Measurements from ENCODE around the gene RORB. TPM values are rescaled to one million over a fixed set of nuclear protein-coding genes. Genes with fewer than 3 reads are reported as not detected.

The RORB gene
- total and polyA plus RNA-seq, 4 donors = 0.40 to 3.9 (median 1.1) TPM

GRCh38 chr9:74487395-74487794, 9.7 kb upstream of the RORB start:
- H3K27me3 ChIP-seq (ENCODE audit: control insufficient read depth in 3 of 3, insufficient read depth in 3 of 3, low read length in 2 of 3) = peaks cover 0 to 5% (median 0%) of the 10 kb centered on the region in 3 donors
- no peaks in the 10 kb centered on the region for H3K36me3 ChIP-seq (ENCODE audit: control insufficient read depth in 4 of 4, insufficient read depth in 4 of 4, low read length in 4 of 4)
- no peak overlapping the region for H3K9ac ChIP-seq (ENCODE audit: insufficient read depth in 1 of 2, low read length in 2 of 2)
- TF ChIP-seq CTCF (IDR thresholded peaks at IDR 0.05; ENCODE audit: control extremely low read depth, extremely low read depth) = no peak
- ATAC-seq (ENCODE audit: insufficient read depth, low FRiP score) (no peak), DNase-seq (no peak)
- no peak overlapping the region for H3K27ac ChIP-seq (ENCODE audit: low read depth in 1 of 2, low read length in 1 of 2)
- H3K9me3 ChIP-seq (ENCODE audit: control insufficient read depth in 4 of 4, insufficient read depth in 3 of 4, low read length in 3 of 4) = no peaks in the 10 kb centered on the region
- H3K4me3 ChIP-seq = no peak overlapping the region
- H3K4me1 ChIP-seq (ENCODE audit: control insufficient read depth in 5 of 5, insufficient read depth in 5 of 5, low read length in 5 of 5) = no peaks in the 10 kb centered on the region
- whole genome bisulfite sequencing, 2 donors = 89 to 99% methylated on average over 1 of the region's 1 CpG

GRCh38 chr9:74493512-74493911, 3.6 kb upstream of the RORB start:
- TF ChIP-seq CTCF (IDR thresholded peaks at IDR 0.05; ENCODE audit: control extremely low read depth, extremely low read depth) = no peak
- WGBS, 2 donors = 20 to 27% methylated on average over 2 of the region's 2 CpGs

GRCh38 chr9:74494490-74494889, 2.6 kb upstream of the RORB start:
- WGBS, 2 donors = 75 to 94% methylated on average over 1 of the region's 1 CpG
- Histone ChIP-seq H3K27ac (ENCODE audit: low read depth in 1 of 2, low read length in 1 of 2) (no peak overlapping the region), H3K9me3 (ENCODE audit: control insufficient read depth in 4 of 4, insufficient read depth in 3 of 4, low read length in 3 of 4) (no peaks in the 10 kb centered on the region)

More at GRCh38 chr9:74493512-74493911, 3.6 kb upstream of the RORB start:
- Histone ChIP-seq H3K36me3 (ENCODE audit: control insufficient read depth in 4 of 4, insufficient read depth in 4 of 4, low read length in 4 of 4) (no peaks in the 10 kb centered on the region), H3K4me1 (ENCODE audit: control insufficient read depth in 5 of 5, insufficient read depth in 5 of 5, low read length in 5 of 5) (peaks cover 0 to 14% (median 0%) of the 10 kb centered on the region in 5 donors), H3K9ac (ENCODE audit: insufficient read depth in 1 of 2, low read length in 2 of 2) (no peak overlapping the region), H3K4me3 (no peak overlapping the region), H3K9me3 (ENCODE audit: control insufficient read depth in 4 of 4, insufficient read depth in 3 of 4, low read length in 3 of 4) (no peaks in the 10 kb centered on the region), H3K27ac (ENCODE audit: low read depth in 1 of 2, low read length in 1 of 2) (no peak overlapping the region), H3K27me3 (ENCODE audit: control insufficient read depth in 3 of 3, insufficient read depth in 3 of 3, low read length in 2 of 3) (peaks cover 3 to 41% (median 28%) of the 10 kb centered on the region in 3 donors)
- ATAC-seq (ENCODE audit: insufficient read depth, low FRiP score) (no peak), DNase-seq (no peak)

More at GRCh38 chr9:74494490-74494889, 2.6 kb upstream of the RORB start:
- Histone ChIP-seq H3K27me3 (ENCODE audit: control insufficient read depth in 3 of 3, insufficient read depth in 3 of 3, low read length in 2 of 3) (peaks cover 3 to 47% (median 36%) of the 10 kb centered on the region in 3 donors), H3K9ac (ENCODE audit: insufficient read depth in 1 of 2, low read length in 2 of 2) (no peak overlapping the region), H3K4me3 (no peak overlapping the region), H3K4me1 (ENCODE audit: control insufficient read depth in 5 of 5, insufficient read depth in 5 of 5, low read length in 5 of 5) (peaks cover 0 to 20% (median 2%) of the 10 kb centered on the region in 5 donors), H3K36me3 (ENCODE audit: control insufficient read depth in 4 of 4, insufficient read depth in 4 of 4, low read length in 4 of 4) (no peaks in the 10 kb centered on the region)
- DNase-seq (no peak), ATAC-seq (ENCODE audit: insufficient read depth, low FRiP score) (no peak)
- no peak for TF ChIP-seq CTCF (IDR thresholded peaks at IDR 0.05; ENCODE audit: control extremely low read depth, extremely low read depth)

All from lung (tissue), 12 donors.